ENCODE data around the gene NEK10.
"Not testable (repeated sequence)": the region's sequence is repeated elsewhere in the genome, so short reads cannot be mapped to it uniquely, and the experiment has no call there.

The NEK10 gene, protein sequence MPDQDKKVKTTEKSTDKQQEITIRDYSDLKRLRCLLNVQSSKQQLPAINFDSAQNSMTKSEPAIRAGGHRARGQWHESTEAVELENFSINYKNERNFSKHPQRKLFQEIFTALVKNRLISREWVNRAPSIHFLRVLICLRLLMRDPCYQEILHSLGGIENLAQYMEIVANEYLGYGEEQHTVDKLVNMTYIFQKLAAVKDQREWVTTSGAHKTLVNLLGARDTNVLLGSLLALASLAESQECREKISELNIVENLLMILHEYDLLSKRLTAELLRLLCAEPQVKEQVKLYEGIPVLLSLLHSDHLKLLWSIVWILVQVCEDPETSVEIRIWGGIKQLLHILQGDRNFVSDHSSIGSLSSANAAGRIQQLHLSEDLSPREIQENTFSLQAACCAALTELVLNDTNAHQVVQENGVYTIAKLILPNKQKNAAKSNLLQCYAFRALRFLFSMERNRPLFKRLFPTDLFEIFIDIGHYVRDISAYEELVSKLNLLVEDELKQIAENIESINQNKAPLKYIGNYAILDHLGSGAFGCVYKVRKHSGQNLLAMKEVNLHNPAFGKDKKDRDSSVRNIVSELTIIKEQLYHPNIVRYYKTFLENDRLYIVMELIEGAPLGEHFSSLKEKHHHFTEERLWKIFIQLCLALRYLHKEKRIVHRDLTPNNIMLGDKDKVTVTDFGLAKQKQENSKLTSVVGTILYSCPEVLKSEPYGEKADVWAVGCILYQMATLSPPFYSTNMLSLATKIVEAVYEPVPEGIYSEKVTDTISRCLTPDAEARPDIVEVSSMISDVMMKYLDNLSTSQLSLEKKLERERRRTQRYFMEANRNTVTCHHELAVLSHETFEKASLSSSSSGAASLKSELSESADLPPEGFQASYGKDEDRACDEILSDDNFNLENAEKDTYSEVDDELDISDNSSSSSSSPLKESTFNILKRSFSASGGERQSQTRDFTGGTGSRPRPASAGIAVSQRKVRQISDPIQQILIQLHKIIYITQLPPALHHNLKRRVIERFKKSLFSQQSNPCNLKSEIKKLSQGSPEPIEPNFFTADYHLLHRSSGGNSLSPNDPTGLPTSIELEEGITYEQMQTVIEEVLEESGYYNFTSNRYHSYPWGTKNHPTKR

DNA sequence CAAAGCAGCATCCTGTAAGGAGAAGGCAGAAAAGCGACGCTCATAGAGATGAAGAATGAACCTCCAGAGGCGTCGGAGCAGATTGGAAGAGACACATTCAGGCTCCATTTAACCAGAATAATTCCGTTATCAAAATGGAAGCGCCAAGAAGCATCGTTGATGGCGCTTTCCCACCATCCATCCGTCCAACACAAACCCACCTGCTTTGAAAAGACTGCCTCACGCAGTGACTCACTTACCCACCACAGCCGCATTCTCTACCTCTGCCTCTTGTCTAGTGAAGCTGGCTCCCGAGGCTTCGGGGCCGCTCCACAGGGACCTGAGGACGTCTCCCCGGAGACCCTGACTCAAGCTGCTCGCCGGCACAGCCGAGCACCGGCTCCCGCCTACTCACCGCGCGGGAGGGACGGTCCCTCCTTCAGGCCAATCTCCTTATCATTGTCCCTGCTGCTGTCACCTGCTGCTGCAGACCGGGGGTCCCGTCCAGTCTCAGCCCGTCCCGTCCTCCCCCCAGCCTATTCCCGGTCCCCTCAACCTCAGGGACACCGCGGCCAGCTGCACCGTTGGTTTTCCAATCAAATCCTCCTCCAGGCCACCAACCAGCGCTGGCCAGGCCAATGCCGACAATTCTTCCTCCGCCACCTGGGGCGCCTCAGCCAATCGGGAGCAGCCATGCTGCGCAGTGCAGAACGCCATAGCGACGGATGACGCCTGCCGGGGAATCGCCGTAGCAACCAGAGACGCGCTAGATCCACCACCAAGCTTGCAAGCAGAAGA is at the start of gene NEK10:
Gene NEK10, minus strand, starts transcription at position 553 of the 777 bp plus-strand sequence. CDS start 16,501 bp downstream, outside the sequence.
- H3K36me3 Mint-ChIP-seq (ENCODE audit: insufficient read depth), result peaks cover 19% of the 10 kb centered on the region
- DNase-seq (ENCODE audit: low spot score in 2 of 2) (peak; percentile 90 to 91), ATAC-seq (replicated peaks; ENCODE audit: extremely low read depth, poor library complexity, severe bottlenecking) (peak; percentile 100)
- H3K4me1 Mint-ChIP-seq, result peaks cover 15% of the 10 kb centered on the region
- no peaks in the 10 kb centered on the region for H3K27me3 Mint-ChIP-seq
- no peaks in the 10 kb centered on the region for H3K9me3 Mint-ChIP-seq
- H3K4me3 Mint-ChIP-seq, result peak within 1 kb of the TSS; percentile 90
- H3K27ac Mint-ChIP-seq (ENCODE audit: low read depth), result peak within 1 kb of the TSS; percentile 83

DNA sequence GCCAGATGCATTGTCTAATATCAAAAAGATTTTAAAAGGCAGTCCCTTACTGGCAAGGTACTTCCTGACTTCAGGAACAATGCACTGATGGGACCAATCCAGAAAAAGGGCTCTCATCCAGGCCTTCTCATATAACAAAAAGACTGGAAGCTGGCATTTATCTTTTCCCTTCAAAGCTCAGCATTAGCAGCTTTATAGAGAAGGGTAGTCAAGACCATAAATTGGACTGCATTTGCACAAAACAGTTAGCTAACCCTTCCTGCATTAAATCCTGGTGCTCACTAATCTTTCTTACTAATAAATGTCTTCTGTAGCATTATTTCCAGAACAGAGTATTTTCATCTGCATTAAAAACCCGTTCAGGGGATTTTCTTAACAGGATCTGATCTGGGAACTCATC is 46.0 kb upstream of the NEK10 start:
- H3K27me3 Mint-ChIP-seq, result no peaks in the 10 kb centered on the region
- DNase-seq (ENCODE audit: low spot score in 2 of 2) (no peak), ATAC-seq (replicated peaks; ENCODE audit: extremely low read depth, poor library complexity, severe bottlenecking) (no peak)
- peaks cover 44% of the 10 kb centered on the region for H3K36me3 Mint-ChIP-seq (ENCODE audit: insufficient read depth)
- peaks cover 13% of the 10 kb centered on the region for H3K4me1 Mint-ChIP-seq
- H3K27ac Mint-ChIP-seq (ENCODE audit: low read depth), result no peak overlapping the region
- no peak overlapping the region for H3K4me3 Mint-ChIP-seq
- H3K9me3 Mint-ChIP-seq, result no peaks in the 10 kb centered on the region

DNA sequence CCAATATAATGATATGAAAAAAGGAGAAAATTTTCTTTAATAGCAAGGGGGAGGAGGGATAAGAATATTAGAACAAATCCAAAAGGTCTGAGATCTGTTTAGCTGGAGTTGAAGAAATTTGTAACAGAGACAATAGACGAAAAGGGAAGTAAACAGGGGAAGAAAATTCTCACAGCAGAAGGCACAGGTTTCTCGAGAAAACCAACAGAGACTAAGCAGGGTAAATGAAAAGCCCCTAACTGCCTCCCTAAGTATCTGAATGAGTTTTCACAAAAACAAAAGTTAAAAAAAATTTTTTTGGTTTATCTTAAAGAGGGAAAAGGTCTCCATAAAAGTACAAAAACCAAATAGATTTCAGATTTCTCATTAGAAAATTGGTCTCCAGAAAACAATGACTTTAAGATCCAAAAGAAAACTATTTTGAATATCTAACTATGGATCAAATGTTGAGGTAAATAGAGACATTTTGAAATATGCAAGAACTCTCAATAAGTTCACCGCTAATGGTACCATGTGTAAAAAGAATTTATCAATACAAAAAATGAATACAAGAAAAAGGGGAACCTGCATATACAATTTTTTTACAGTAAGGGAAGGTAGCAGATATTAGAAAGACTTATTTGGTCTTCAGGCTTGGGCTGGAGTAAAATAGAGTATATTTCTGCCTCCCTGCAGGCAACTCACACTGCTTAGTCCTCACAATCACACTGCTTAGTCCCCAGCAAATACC is 23.9 kb upstream of the NEK10 start:
- no peaks in the 10 kb centered on the region for H3K9me3 Mint-ChIP-seq
- no peaks in the 10 kb centered on the region for H3K27me3 Mint-ChIP-seq
- no peak overlapping the region for H3K4me3 Mint-ChIP-seq
- ATAC-seq (replicated peaks; ENCODE audit: extremely low read depth, poor library complexity, severe bottlenecking), result no peak
- H3K4me1 Mint-ChIP-seq, result peaks cover 13% of the 10 kb centered on the region
- no peak for DNase-seq (ENCODE audit: low spot score in 2 of 2)
- peak overlapping the region; percentile 37 for H3K27ac Mint-ChIP-seq (ENCODE audit: low read depth)
- peaks cover 43% of the 10 kb centered on the region for H3K36me3 Mint-ChIP-seq (ENCODE audit: insufficient read depth)

DNA sequence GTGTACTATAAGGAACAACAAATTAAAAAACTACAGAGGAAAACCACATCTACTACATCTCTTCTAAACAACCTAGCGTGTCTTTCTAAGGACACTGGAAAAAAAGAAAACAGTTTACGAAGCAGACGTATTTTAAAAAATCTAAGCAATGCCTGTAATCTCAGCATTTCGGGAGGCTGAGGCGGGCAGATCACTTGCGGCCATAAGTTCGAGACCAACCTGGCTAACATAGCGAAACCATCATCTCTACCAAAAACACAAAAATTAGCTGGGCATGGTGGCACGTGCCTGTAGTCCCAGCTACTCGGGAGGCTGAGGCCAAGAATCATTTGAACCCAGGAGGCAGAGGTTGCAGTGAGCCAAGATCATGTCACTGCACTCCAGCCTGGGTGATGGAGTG is 23.2 kb upstream of the NEK10 start:
- H3K36me3 Mint-ChIP-seq (ENCODE audit: insufficient read depth), result peaks cover 40% of the 10 kb centered on the region

DNA sequence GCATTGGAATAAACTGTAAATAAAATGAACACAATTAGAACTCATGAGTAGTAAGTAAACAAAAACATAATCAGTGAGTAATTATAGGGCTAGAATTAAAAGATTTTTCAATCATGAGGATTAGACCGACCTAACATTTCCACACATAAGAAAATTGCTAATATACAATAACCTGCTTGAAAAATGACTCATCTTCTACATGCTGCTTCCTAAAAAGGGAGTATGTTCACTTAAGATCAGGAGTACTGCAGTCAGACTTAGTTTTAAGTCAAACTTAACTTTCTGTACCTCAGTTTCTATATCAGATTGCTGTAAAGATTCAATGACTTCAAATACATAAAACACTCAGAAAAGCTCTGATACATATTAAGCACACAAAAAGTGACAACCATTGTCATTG is 22.6 kb upstream of the NEK10 start:
- H3K27me3 Mint-ChIP-seq, result no peaks in the 10 kb centered on the region
- H3K9me3 Mint-ChIP-seq, result no peaks in the 10 kb centered on the region
- ATAC-seq (replicated peaks; ENCODE audit: extremely low read depth, poor library complexity, severe bottlenecking) (no peak), DNase-seq (ENCODE audit: low spot score in 2 of 2) (no peak)
- peak overlapping the region; percentile 41 for H3K27ac Mint-ChIP-seq (ENCODE audit: low read depth)
- no peak overlapping the region for H3K4me3 Mint-ChIP-seq
- H3K36me3 Mint-ChIP-seq (ENCODE audit: insufficient read depth), result peaks cover 37% of the 10 kb centered on the region
- peaks cover 19% of the 10 kb centered on the region for H3K4me1 Mint-ChIP-seq

More for the DNA sequence above, 23.2 kb upstream of the NEK10 start:
- Mint-ChIP-seq H3K4me1 (peaks cover 17% of the 10 kb centered on the region), H3K27ac (ENCODE audit: low read depth) (peak overlapping the region; percentile 37)
- H3K9me3 Mint-ChIP-seq; H3K27me3 Mint-ChIP-seq; DNase-seq (ENCODE audit: low spot score in 2 of 2); ATAC-seq (replicated peaks; ENCODE audit: extremely low read depth, poor library complexity, severe bottlenecking); H3K4me3 Mint-ChIP-seq: not testable (repeated sequence)

DNA sequence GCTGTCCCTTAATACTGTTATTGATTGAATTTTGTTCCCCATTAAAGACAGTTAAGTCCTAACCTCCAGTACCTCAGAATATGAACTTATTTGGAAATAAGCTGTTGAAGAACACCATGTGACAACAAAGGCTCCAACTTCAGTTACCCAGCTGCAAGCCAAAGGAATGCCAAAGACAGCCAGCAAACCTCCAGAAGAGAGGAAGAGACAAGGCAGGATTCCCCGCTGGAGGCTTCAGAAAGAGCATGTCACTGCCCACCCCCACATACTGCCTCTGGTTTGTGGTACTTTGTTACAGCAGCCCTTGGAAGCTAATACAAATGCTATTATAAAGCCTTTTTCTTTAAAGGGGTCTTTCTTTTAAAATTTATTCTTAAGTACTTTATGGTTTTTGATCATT is 18.4 kb upstream of the NEK10 start:
- Mint-ChIP-seq H3K4me1 (peaks cover 12% of the 10 kb centered on the region), H3K36me3 (ENCODE audit: insufficient read depth) (peaks cover 38% of the 10 kb centered on the region), H3K27me3 (no peaks in the 10 kb centered on the region), H3K27ac (ENCODE audit: low read depth) (peak overlapping the region; percentile 65), H3K9me3 (no peaks in the 10 kb centered on the region), H3K4me3 (no peak overlapping the region)
- ATAC-seq (replicated peaks; ENCODE audit: extremely low read depth, poor library complexity, severe bottlenecking) (no peak), DNase-seq (ENCODE audit: low spot score in 2 of 2) (no peak)

DNA sequence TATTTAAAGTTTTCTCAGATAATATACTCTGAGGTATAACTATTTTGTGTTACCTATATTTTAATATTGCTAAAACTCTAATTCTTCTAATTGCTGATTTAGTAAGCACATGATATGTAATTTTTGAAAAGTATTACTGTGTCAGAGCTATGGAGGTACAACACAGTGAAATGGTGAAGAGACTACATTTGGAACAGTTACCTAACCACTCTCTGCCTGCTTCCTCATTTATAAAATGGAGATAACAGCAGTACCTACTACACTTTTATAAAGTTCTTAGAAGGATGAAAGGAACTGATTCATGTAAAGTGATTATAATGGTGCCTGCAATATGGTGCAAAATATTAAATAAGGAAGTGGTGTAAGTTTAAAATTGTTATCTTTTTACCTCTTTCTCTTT is 16.3 kb upstream of the NEK10 start:
- H3K4me3 Mint-ChIP-seq, result no peak overlapping the region
- peaks cover 32% of the 10 kb centered on the region for H3K36me3 Mint-ChIP-seq (ENCODE audit: insufficient read depth)
- H3K4me1 Mint-ChIP-seq, result peaks cover 5% of the 10 kb centered on the region
- ATAC-seq (replicated peaks; ENCODE audit: extremely low read depth, poor library complexity, severe bottlenecking) (no peak), DNase-seq (ENCODE audit: low spot score in 2 of 2) (no peak)
- no peak overlapping the region for H3K27ac Mint-ChIP-seq (ENCODE audit: low read depth)
- H3K9me3 Mint-ChIP-seq, result no peaks in the 10 kb centered on the region
- no peaks in the 10 kb centered on the region for H3K27me3 Mint-ChIP-seq

DNA sequence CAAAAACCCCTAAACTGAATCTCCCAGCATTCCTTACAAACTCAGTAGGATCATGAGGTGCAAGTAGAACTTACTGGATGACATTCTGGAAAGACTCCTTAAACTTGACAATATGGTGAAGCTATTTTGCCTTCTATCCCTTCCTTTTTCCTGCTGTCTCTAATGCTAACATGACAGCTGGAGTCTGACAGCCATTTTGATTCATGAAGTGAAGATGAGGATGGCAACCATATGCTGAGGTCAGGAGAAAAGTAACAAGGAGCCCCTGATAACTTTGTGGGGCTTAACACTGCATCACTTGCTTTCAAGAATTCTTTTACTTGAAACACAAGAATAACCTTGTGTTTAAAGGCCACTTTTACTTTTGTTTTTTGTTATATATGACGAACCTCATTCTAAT is 15.0 kb upstream of the NEK10 start:
- H3K4me3 Mint-ChIP-seq, result no peak overlapping the region
- H3K4me1 Mint-ChIP-seq, result peaks cover 5% of the 10 kb centered on the region
- ATAC-seq (replicated peaks; ENCODE audit: extremely low read depth, poor library complexity, severe bottlenecking) (no peak), DNase-seq (ENCODE audit: low spot score in 2 of 2) (no peak)
- no peaks in the 10 kb centered on the region for H3K27me3 Mint-ChIP-seq
- H3K9me3 Mint-ChIP-seq, result no peaks in the 10 kb centered on the region
- H3K36me3 Mint-ChIP-seq (ENCODE audit: insufficient read depth), result peaks cover 34% of the 10 kb centered on the region
- H3K27ac Mint-ChIP-seq (ENCODE audit: low read depth), result no peak overlapping the region

DNA sequence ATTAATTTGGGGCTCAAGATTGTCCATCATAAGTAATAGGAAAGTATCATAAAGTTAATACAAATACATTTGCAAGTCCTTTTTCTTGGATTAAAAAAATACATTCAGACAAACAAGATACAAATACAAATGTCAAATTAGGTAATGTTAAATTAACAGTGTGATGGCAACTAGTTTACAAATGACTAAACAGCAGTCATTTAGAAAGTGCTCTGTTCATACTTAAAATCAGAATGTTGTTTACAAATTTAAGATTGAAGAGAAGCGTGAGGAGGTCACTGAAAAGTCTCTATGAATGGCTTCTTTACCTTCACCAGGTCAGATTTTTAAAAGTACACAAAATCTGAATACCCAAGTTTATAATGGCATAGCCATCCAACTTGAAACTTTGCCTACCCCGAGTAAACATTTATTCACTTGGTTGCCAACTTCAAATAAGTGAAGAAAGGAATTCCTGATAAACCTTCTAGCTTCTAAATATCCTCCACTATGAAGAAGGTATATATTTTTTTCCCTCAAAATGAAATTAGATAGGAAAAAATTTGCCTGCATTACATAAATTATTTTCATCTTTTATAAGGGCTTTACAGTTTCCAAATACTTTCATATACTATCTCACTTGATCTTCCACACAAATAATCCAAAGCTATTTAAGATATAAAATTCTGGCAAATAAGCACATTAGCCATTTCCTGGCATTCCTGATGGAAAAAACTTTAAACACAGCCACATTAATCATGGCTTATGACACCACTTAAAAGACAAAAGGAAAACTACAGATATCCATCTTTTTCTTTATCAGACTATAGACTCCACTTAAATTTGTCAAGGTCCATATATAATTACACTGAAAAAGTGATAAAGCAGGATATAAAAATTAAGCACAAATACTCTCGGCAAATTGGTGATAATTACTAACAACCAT is 11.5 kb upstream of the NEK10 start:
- Mint-ChIP-seq H3K27ac (ENCODE audit: low read depth) (peak overlapping the region; percentile 69), H3K4me3 (no peak overlapping the region), H3K36me3 (ENCODE audit: insufficient read depth) (peaks cover 40% of the 10 kb centered on the region), H3K4me1 (peaks cover 4% of the 10 kb centered on the region), H3K9me3 (no peaks in the 10 kb centered on the region), H3K27me3 (no peaks in the 10 kb centered on the region)
- no peak for DNase-seq (ENCODE audit: low spot score in 2 of 2)
- no peak for ATAC-seq (replicated peaks; ENCODE audit: extremely low read depth, poor library complexity, severe bottlenecking)

DNA sequence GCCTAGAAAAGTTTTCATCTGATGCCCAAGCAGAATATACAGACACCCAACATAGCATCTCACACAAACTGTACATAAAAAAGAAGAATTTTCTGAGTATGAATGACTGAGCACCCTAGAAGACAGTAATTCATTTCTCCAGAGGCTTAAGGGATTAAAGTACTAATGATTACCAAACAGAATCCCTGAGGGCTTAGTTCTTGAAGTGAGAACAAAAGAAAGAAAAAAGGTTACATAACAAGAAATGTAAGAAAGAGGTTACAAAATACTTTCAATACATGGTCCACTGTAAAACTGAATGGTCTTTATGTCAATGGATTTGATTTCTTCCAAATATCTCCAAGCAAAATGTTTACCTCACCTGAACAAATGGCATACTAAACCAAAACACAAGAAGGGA is 9.1 kb upstream of the NEK10 start:
- H3K36me3 Mint-ChIP-seq (ENCODE audit: insufficient read depth), result peaks cover 30% of the 10 kb centered on the region
- DNase-seq (ENCODE audit: low spot score in 2 of 2), result no peak
- peak overlapping the region; percentile 76 for H3K27ac Mint-ChIP-seq (ENCODE audit: low read depth)

More for the DNA sequence above, 9.1 kb upstream of the NEK10 start:
- Mint-ChIP-seq H3K9me3 (no peaks in the 10 kb centered on the region), H3K27me3 (no peaks in the 10 kb centered on the region), H3K4me3 (no peak overlapping the region), H3K4me1 (peaks cover 4% of the 10 kb centered on the region)
- ATAC-seq (replicated peaks; ENCODE audit: extremely low read depth, poor library complexity, severe bottlenecking), result no peak
